Stomach smooth muscle (tissue), 2 donors: Measurements from ENCODE around the gene SIRT5.

Experiments used
- H3K27ac ChIP-seq: one replicate; pipeline ENCODE4 v1.7.0; 2013; ENCODE audit warnings: mild to moderate bottlenecking, low read length, inconsistent platforms
- H3K27me3 ChIP-seq, 2 donors: one replicate each; pipeline ENCODE4 v1.7.0; 2013; ENCODE audit warnings: low read length in 2 of 2; ENCODE audit not compliant: insufficient read depth in 2 of 2, control insufficient read depth in 1 of 2
- H3K36me3 ChIP-seq, 2 donors: one replicate each; pipeline ENCODE4 v1.7.0; 2013; ENCODE audit warnings: low read length in 2 of 2; ENCODE audit not compliant: control insufficient read depth in 2 of 2, insufficient read depth in 2 of 2
- H3K4me1 ChIP-seq: one replicate; pipeline ENCODE4 v1.7.0; 2013; ENCODE audit warnings: low read length; ENCODE audit not compliant: control insufficient read depth, insufficient read depth
- H3K4me3 ChIP-seq, 2 donors: one replicate each; pipeline ENCODE4 v1.7.0; 2013; ENCODE audit warnings: low read length in 2 of 2
- H3K9ac ChIP-seq, 2 donors: one replicate each; pipeline ENCODE4 v1.7.0; 2013; ENCODE audit warnings: low read length in 2 of 2, mild to moderate bottlenecking in 1 of 2
- H3K9me3 ChIP-seq, 2 donors: one replicate each; pipeline ENCODE4 v1.7.0; 2013; ENCODE audit warnings: low read length in 2 of 2; ENCODE audit not compliant: control insufficient read depth in 2 of 2
- donor health status: healthy.
- donor health status: Pancreatic carcinoma.

SIRT5 gene

GRCh38 chr6:13586603-13587542 is 12.5 kb downstream of the SIRT5 start:
- Histone ChIP-seq H3K27ac (no peak overlapping the region), H3K9ac (no peak overlapping the region), H3K36me3 (peaks cover 28 to 30% of the 10 kb centered on the region in 2 donors), H3K27me3 (no peaks in the 10 kb centered on the region), H3K4me3 (no peak overlapping the region), H3K4me1 (peaks cover 2% of the 10 kb centered on the region), H3K9me3 (no peaks in the 10 kb centered on the region)

GRCh38 chr6:13589801-13590200 is 15.4 kb downstream of the SIRT5 start:
- Histone ChIP-seq H3K9me3 (no peaks in the 10 kb centered on the region), H3K27me3 (no peaks in the 10 kb centered on the region), H3K27ac (no peak overlapping the region), H3K36me3 (peaks cover 35 to 48% of the 10 kb centered on the region in 2 donors), H3K9ac (no peak overlapping the region), H3K4me3 (no peak overlapping the region), H3K4me1 (peaks cover 2% of the 10 kb centered on the region)

- H3K27ac ChIP-seq, result no peak overlapping the region
- no peaks in the 10 kb centered on the region for H3K27me3 ChIP-seq
- H3K9me3 ChIP-seq, result no peaks in the 10 kb centered on the region
- no peak overlapping the region for H3K9ac ChIP-seq
- peaks cover 34 to 48% of the 10 kb centered on the region in 2 donors for H3K36me3 ChIP-seq
- no peak overlapping the region for H3K4me3 ChIP-seq
- peaks cover 2% of the 10 kb centered on the region for H3K4me1 ChIP-seq
Observed at GRCh38 chr6:13590574-13591153, 16.3 kb downstream of the SIRT5 start.

GRCh38 chr6:13591205-13591921 is 17.0 kb downstream of the SIRT5 start:
- peaks cover 2% of the 10 kb centered on the region for H3K4me1 ChIP-seq
- no peak overlapping the region for H3K27ac ChIP-seq
- peaks cover 35 to 48% of the 10 kb centered on the region in 2 donors for H3K36me3 ChIP-seq
- no peaks in the 10 kb centered on the region for H3K27me3 ChIP-seq
- H3K4me3 ChIP-seq, result no peak overlapping the region
- H3K9me3 ChIP-seq, result no peaks in the 10 kb centered on the region
- no peak overlapping the region for H3K9ac ChIP-seq

GRCh38 chr6:13593103-13593502 is 18.7 kb downstream of the SIRT5 start:
- Histone ChIP-seq H3K36me3 (peaks cover 32 to 36% of the 10 kb centered on the region in 2 donors), H3K9me3 (no peaks in the 10 kb centered on the region), H3K27ac (no peak overlapping the region), H3K4me3 (no peak overlapping the region), H3K4me1 (no peaks in the 10 kb centered on the region), H3K9ac (no peak overlapping the region), H3K27me3 (no peaks in the 10 kb centered on the region)

GRCh38 chr6:13593720-13594119 is 19.3 kb downstream of the SIRT5 start:
- no peaks in the 10 kb centered on the region for H3K9me3 ChIP-seq
- no peak overlapping the region for H3K4me3 ChIP-seq
- H3K36me3 ChIP-seq, result peaks cover 32% of the 10 kb centered on the region in 2 donors
- H3K4me1 ChIP-seq, result no peaks in the 10 kb centered on the region
- H3K27ac ChIP-seq, result no peak overlapping the region
- H3K27me3 ChIP-seq, result no peaks in the 10 kb centered on the region
- no peak overlapping the region for H3K9ac ChIP-seq

GRCh38 chr6:13597073-13597472 is 22.7 kb downstream of the SIRT5 start:
- Histone ChIP-seq H3K9me3 (no peaks in the 10 kb centered on the region), H3K27me3 (no peaks in the 10 kb centered on the region), H3K4me3 (no peak overlapping the region), H3K4me1 (no peaks in the 10 kb centered on the region), H3K36me3 (peaks cover 28 to 31% of the 10 kb centered on the region in 2 donors), H3K9ac (no peak overlapping the region), H3K27ac (no peak overlapping the region)

- no peak overlapping the region for H3K27ac ChIP-seq
- no peaks in the 10 kb centered on the region for H3K4me1 ChIP-seq
- H3K27me3 ChIP-seq, result no peaks in the 10 kb centered on the region
- H3K9ac ChIP-seq, result no peak overlapping the region
- H3K9me3 ChIP-seq, result no peaks in the 10 kb centered on the region
- no peak overlapping the region for H3K4me3 ChIP-seq
- H3K36me3 ChIP-seq, result peaks cover 21 to 22% of the 10 kb centered on the region in 2 donors
Observed at GRCh38 chr6:13600036-13600435, 25.6 kb downstream of the SIRT5 start.

GRCh38 chr6:13604135-13604534 is 29.7 kb downstream of the SIRT5 start:
- Histone ChIP-seq H3K9me3 (no peaks in the 10 kb centered on the region), H3K9ac (no peak overlapping the region), H3K36me3 (peaks cover 9 to 23% of the 10 kb centered on the region in 2 donors), H3K4me3 (no peak overlapping the region), H3K27ac (no peak overlapping the region), H3K4me1 (no peaks in the 10 kb centered on the region), H3K27me3 (no peaks in the 10 kb centered on the region)

- H3K9ac ChIP-seq, result no peak overlapping the region
Observed at GRCh38 chr6:13604546-13605416, 30.4 kb downstream of the SIRT5 start.

More at GRCh38 chr6:13604546-13605416, 30.4 kb downstream of the SIRT5 start:
- Histone ChIP-seq H3K36me3 (peaks cover 9 to 21% of the 10 kb centered on the region in 2 donors), H3K9me3 (no peaks in the 10 kb centered on the region), H3K4me3 (no peak overlapping the region), H3K27me3 (no peaks in the 10 kb centered on the region), H3K4me1 (no peaks in the 10 kb centered on the region), H3K27ac (no peak overlapping the region)
